Measurements from ENCODE around the gene MCHR1. TPM values are rescaled to one million over a fixed set of nuclear protein-coding genes. Genes with fewer than 3 reads are reported as not detected.

MCHR1 gene
- total and polyA plus RNA-seq, 4 donors, result 0.23 to 2.4 (median 1.1) TPM

DNA sequence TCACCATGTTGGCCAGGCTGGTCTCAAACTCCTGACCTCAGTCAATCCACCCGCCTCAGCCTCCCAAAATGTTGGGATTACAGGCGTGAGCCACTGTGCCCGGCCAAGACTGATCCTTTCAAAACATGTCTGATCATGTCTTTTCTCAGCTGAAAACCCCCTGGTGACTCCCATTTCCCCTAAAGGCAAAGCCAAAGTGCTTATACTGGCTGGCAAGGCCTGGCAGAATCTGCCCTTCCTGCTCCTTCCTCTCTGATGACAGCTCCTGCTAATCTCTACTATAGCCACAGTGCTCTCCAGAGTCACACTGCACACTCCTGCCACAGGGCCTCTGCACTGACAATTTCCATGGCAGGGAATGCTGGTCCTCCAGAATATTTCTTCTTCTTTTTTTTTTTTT, 2.6 kb upstream of the MCHR1 start (continued):
- TF ChIP-seq TAF1 (conservative IDR thresholded peaks at IDR 0.05), result no peak
- TF ChIP-seq HNF4A (conservative IDR thresholded peaks at IDR 0.05), result no peak
- no peak for TF ChIP-seq ZBTB33 (IDR thresholded peaks at IDR 0.05)

DNA sequence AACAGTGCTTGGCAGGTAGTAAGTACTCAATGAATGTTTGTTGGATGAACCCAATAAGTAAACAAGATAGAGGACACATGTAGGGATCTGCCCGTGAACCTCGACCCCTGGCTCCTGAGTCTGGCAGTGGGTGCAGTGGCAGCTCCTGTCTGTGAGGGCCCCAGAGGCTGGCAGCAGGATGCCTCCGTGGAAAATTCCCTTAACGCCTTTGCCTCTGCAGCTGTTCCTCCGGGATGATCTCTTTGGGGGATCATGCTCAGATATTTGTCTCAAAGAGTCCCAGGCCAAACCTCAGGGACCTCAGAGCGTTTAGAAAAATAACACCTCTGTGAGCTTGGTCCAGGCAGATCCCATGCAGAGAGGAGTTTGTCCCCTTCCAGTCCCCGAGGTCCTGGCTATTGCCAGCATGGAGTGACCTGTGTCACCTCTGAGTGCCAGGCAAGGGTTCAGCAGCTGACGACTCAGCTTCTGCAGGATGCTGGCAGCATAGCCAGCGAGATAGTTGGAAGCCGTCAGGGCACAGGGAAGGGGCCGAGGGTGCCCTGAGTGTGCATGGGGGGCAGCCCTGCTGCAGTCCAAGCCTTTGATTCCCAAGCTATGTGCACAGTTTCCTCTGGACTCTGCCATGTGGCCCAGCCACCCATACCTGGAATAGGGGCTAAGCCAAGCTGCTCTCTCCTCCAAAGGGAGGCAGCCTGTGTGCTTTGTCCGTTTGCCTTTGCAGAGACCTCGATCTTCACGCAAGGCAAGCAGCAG, 613 bp upstream of the MCHR1 start:
- no peaks in the 10 kb centered on the region for H3K27me3 ChIP-seq (ENCODE audit: control insufficient read depth in 4 of 4, insufficient read depth in 4 of 4, low read length in 3 of 4)
- no peak for DNase-seq (ENCODE audit: low spot score)
- peak overlapping the region in 1 of 3 donors; percentile 14 for H3K4me3 ChIP-seq (ENCODE audit: low read depth in 1 of 3, low read length in 3 of 3)
- 33% methylated on average over 14 of the region's 14 CpGs for WGBS
- peak overlapping the region; percentile 67 to 69 for H3K27ac ChIP-seq (ENCODE audit: low read depth in 1 of 2, low read length in 2 of 2)
- no peaks in the 10 kb centered on the region for H3K36me3 ChIP-seq (ENCODE audit: control insufficient read depth in 4 of 4, insufficient read depth in 3 of 4, low read depth in 1 of 4, low read length in 3 of 4)
- TF ChIP-seq, protein P1, sequence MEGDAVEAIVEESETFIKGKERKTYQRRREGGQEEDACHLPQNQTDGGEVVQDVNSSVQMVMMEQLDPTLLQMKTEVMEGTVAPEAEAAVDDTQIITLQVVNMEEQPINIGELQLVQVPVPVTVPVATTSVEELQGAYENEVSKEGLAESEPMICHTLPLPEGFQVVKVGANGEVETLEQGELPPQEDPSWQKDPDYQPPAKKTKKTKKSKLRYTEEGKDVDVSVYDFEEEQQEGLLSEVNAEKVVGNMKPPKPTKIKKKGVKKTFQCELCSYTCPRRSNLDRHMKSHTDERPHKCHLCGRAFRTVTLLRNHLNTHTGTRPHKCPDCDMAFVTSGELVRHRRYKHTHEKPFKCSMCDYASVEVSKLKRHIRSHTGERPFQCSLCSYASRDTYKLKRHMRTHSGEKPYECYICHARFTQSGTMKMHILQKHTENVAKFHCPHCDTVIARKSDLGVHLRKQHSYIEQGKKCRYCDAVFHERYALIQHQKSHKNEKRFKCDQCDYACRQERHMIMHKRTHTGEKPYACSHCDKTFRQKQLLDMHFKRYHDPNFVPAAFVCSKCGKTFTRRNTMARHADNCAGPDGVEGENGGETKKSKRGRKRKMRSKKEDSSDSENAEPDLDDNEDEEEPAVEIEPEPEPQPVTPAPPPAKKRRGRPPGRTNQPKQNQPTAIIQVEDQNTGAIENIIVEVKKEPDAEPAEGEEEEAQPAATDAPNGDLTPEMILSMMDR (IDR thresholded peaks at IDR 0.05; ENCODE audit: low read depth, low read length, missing input control), result no peak
- TF ChIP-seq NR2F2 (IDR thresholded peaks at IDR 0.05) (peak; percentile 68), ZBTB33 (IDR thresholded peaks at IDR 0.05) (peak; percentile 69), JUND (IDR thresholded peaks at IDR 0.05) (peak in 1 of 2 donors; percentile 68), YY1 (IDR thresholded peaks at IDR 0.05) (no peak), FOXA1 (IDR thresholded peaks at IDR 0.05) (peak; percentile 92), HNF4G (IDR thresholded peaks at IDR 0.05) (peak; percentile 63), EGR1 (IDR thresholded peaks at IDR 0.05; ENCODE audit: low read depth in 2 of 2) (peak in 1 of 2 donors; percentile 16), HNF4A (conservative IDR thresholded peaks at IDR 0.05) (peak; percentile 86 to 91), FOXA2 (IDR thresholded peaks at IDR 0.05) (peak; percentile 95), MAX (IDR thresholded peaks at IDR 0.05) (no peak), RAD21 (IDR thresholded peaks at IDR 0.05) (peak; percentile 32 to 45), RXRA (IDR thresholded peaks at IDR 0.05) (peak; percentile 83 to 86), GABPA (IDR thresholded peaks at IDR 0.05 in 1 of 2, conservative IDR thresholded peaks at IDR 0.05 in 1 of 2) (no peak), TAF1 (conservative IDR thresholded peaks at IDR 0.05) (no peak), SP1 (IDR thresholded peaks at IDR 0.05) (peak; percentile 91)
- TF ChIP-seq, protein P2, sequence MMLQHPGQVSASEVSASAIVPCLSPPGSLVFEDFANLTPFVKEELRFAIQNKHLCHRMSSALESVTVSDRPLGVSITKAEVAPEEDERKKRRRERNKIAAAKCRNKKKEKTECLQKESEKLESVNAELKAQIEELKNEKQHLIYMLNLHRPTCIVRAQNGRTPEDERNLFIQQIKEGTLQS (IDR thresholded peaks at IDR 0.05), result peak; percentile 33
- TF ChIP-seq, protein P3, sequence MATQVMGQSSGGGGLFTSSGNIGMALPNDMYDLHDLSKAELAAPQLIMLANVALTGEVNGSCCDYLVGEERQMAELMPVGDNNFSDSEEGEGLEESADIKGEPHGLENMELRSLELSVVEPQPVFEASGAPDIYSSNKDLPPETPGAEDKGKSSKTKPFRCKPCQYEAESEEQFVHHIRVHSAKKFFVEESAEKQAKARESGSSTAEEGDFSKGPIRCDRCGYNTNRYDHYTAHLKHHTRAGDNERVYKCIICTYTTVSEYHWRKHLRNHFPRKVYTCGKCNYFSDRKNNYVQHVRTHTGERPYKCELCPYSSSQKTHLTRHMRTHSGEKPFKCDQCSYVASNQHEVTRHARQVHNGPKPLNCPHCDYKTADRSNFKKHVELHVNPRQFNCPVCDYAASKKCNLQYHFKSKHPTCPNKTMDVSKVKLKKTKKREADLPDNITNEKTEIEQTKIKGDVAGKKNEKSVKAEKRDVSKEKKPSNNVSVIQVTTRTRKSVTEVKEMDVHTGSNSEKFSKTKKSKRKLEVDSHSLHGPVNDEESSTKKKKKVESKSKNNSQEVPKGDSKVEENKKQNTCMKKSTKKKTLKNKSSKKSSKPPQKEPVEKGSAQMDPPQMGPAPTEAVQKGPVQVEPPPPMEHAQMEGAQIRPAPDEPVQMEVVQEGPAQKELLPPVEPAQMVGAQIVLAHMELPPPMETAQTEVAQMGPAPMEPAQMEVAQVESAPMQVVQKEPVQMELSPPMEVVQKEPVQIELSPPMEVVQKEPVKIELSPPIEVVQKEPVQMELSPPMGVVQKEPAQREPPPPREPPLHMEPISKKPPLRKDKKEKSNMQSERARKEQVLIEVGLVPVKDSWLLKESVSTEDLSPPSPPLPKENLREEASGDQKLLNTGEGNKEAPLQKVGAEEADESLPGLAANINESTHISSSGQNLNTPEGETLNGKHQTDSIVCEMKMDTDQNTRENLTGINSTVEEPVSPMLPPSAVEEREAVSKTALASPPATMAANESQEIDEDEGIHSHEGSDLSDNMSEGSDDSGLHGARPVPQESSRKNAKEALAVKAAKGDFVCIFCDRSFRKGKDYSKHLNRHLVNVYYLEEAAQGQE (IDR thresholded peaks at IDR 0.05), result peak; percentile 60
- H3K4me1 ChIP-seq (ENCODE audit: control insufficient read depth in 4 of 4, insufficient read depth in 4 of 4, low read length in 3 of 4), result peaks cover 15 to 46% (median 36%) of the 10 kb centered on the region in 4 donors
- H3K9ac ChIP-seq (ENCODE audit: low read depth in 1 of 2, low read length in 2 of 2), result no peak overlapping the region
- H3K9me3 ChIP-seq (ENCODE audit: control insufficient read depth in 4 of 4, low read length in 3 of 4), result no peaks in the 10 kb centered on the region
